Neural cell (in vitro differentiated cells): ENCODE measurements around the gene SLF1.

ENCODE experiments used
- CTCF ChIP-seq: fragments of 450-650 bp; IDR thresholded peaks from 2 replicates; pipeline ENCODE4 v1.5.1; 2014; ENCODE audit warnings: antibody characterized with exemption, mild to moderate bottlenecking, moderate library complexity; ENCODE audit not compliant: poor library complexity, severe bottlenecking
- EZH2 ChIP-seq: fragments of 200-600, 300-800 bp; shearing (Covaris generic), sonication (generic); IDR thresholded peaks from 2 replicates; pipeline ENCODE4 v1.6.1; 2014; ENCODE audit warnings: antibody characterized with exemption, low read length, borderline replicate concordance, mild to moderate bottlenecking; ENCODE audit not compliant: insufficient read depth, poor library complexity, severe bottlenecking
- REST ChIP-seq: IDR thresholded peaks from 2 replicates; pipeline ENCODE4 v1.6.1; 2012; ENCODE audit warnings: borderline replicate concordance
- TAF1 ChIP-seq: IDR thresholded peaks from 2 replicates; pipeline ENCODE4 v1.6.1; 2012; ENCODE audit warnings: low read depth

GRCh38 chr5:94707359-94707758, 88.9 kb downstream of the SLF1 start:
- TF ChIP-seq EZH2 (no peak), CTCF (no peak), TAF1 (no peak), REST (no peak)
